Loucy (cell line): ENCODE data around the gene ATF7.

Experiments
- CTCF ChIP-seq: fragments of 200-600 bp; sonication (generic); conservative IDR thresholded peaks from 2 replicates; pipeline ENCODE4 v1.5.1; 2014; ENCODE audit warnings: mild to moderate bottlenecking, antibody characterized with exemption, low read length
- EZH2phosphoT487 ChIP-seq: fragments of 200-600 bp; IDR thresholded peaks from 2 replicates; pipeline ENCODE4 v1.6.1; 2018; ENCODE audit warnings: antibody characterized with exemption, mild to moderate bottlenecking, moderate library complexity, borderline replicate concordance

GRCh38 chr12:53600490-53601295, 25.5 kb downstream of the ATF7 start:
- TF ChIP-seq CTCF, result no peak
- no peak for TF ChIP-seq EZH2phosphoT487
